Karpas-422 (cell line): ENCODE measurements around the gene MEF2A. TPM values are rescaled to one million over a fixed set of nuclear protein-coding genes. Genes with fewer than 3 reads are reported as not detected.

Source experiments
- DNase-seq: peaks from one replicate; pipeline ENCODE4 v3.0.0-alpha.2; 2015
- H2AFZ ChIP-seq: fragments of 200-600 bp; sonication (generic); 2 replicates; pipeline ENCODE4 v1.6.1; 2014; ENCODE audit warnings: antibody characterized with exemption, low read length, mixed read lengths
- H3K27ac ChIP-seq: fragments of 200-600 bp; sonication (generic); 2 replicates; pipeline ENCODE4 v1.5.1; 2014; ENCODE audit warnings: mild to moderate bottlenecking, low read length, moderate library complexity
- H3K27me3 ChIP-seq: fragments of 200-600 bp; sonication (generic); 2 replicates; pipeline ENCODE4 v1.6.1; 2014; ENCODE audit warnings: low read length, mixed read lengths
- H3K36me3 ChIP-seq: fragments of 200-600 bp; sonication (generic); 2 replicates; pipeline ENCODE4 v1.6.1; 2014; ENCODE audit warnings: low read length, mixed read lengths; ENCODE audit not compliant: insufficient read depth
- H3K4me1 ChIP-seq: fragments of 200-600 bp; sonication (generic); 2 replicates; pipeline ENCODE4 v1.6.1; 2014; ENCODE audit warnings: mild to moderate bottlenecking, low read length, mixed read lengths
- H3K4me2 ChIP-seq: fragments of 200-600 bp; sonication (generic); 2 replicates; pipeline ENCODE4 v1.6.1; 2014; ENCODE audit warnings: low read length, low read depth, mild to moderate bottlenecking; ENCODE audit not compliant: poor library complexity, severe bottlenecking
- H3K4me3 ChIP-seq: fragments of 200-600 bp; sonication (generic); 2 replicates; pipeline ENCODE4 v1.5.1; 2014; ENCODE audit warnings: mild to moderate bottlenecking, antibody characterized with exemption, low read length, mixed read lengths
- H3K79me2 ChIP-seq: fragments of 200-600 bp; sonication (generic); 2 replicates; pipeline ENCODE4 v1.6.1; 2014; ENCODE audit warnings: mild to moderate bottlenecking, low read length, mixed read lengths
- H3K9ac ChIP-seq: fragments of 200-600 bp; sonication (generic); 2 replicates; pipeline ENCODE4 v1.6.0; 2014; ENCODE audit warnings: low read length
- H3K9me2 ChIP-seq: fragments of 200-600 bp; sonication (generic), shearing (Covaris generic); replicated peaks from 2 replicates; pipeline ENCODE4 v1.6.0; 2014; ENCODE audit warnings: mild to moderate bottlenecking, low read length, moderate library complexity; ENCODE audit not compliant: insufficient read depth
- H3K9me3 ChIP-seq: fragments of 300-700, 200-600 bp; sonication (generic); 2 replicates; pipeline ENCODE4 v1.6.1; 2014; ENCODE audit warnings: low read length, mixed read lengths
- H4K20me1 ChIP-seq: fragments of 200-600 bp; sonication (generic); 2 replicates; pipeline ENCODE4 v1.6.1; 2014; ENCODE audit warnings: mild to moderate bottlenecking, antibody characterized with exemption, low read length, low read depth; ENCODE audit not compliant: insufficient read depth
- total RNA-seq: library from RNA; depleted of rRNA; stranded (reverse); fragments of >200 nt; shearing (Covaris generic); gene quantifications from 2 replicates; pipeline ENCODE4 v1.2.3, GENCODE V29; 2014; ENCODE audit warnings: low replicate concordance

The MEF2A gene
- total RNA-seq, 1 experiment from 2014 or later = 144 TPM

DNA sequence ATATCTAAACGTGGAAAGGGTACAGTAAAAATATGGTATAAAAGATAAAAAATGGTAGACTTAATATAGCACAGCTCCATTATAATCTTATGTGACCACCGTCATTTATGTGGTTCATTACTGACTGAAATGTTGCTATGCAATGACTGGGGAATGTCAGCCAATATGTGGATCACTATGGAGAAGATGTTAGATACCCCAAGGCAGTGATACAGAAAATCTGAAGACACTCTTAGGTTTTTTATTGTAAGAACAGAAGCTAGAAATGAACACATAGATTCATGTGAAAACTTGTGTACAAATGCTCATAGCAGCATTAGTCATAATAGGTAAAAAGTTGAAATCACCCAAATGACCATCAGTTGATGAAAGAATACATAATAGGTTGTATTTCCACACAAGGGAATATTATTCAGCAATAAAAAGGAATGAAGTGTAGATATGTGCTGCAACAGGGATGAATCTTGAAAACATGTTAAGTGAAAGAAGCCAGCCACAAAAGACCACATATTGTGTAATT is 18.4 kb downstream of the MEF2A start:
- Histone ChIP-seq H3K36me3 (peaks cover 60% of the 10 kb centered on the region), H3K4me3 (no peak overlapping the region), H3K27me3 (no peaks in the 10 kb centered on the region), H3K27ac (no peak overlapping the region), H4K20me1 (peaks cover 13% of the 10 kb centered on the region; the same call in 1 of the 2 replicates), H3K79me2 (peaks cover 100% of the 10 kb centered on the region), H3K4me2 (no peak overlapping the region), H3K9me2 (no peaks in the 10 kb centered on the region), H2AFZ (no peak overlapping the region), H3K9ac (no peak overlapping the region), H3K9me3 (peaks cover 25% of the 10 kb centered on the region), H3K4me1 (peaks cover 4% of the 10 kb centered on the region; the same call in 1 of the 2 replicates)
- no peak for DNase-seq

DNA sequence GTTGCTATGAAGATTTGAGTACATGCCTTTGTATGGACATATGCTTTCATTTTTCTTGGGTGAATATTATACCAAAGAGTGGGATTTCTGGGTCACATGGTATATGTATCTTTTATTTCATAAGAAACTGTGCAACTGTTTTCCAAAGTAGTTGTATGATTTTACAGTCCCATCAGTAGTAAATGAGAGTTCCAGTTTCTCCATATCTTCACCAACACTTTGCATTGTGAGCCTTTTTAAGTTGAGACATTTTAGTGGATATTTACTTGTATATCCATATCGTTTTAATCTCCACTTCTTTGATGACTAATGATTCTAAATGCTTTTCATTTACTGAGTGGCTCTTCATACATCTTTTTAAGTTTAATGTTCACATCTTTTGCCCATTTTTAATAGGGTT is 20.3 kb downstream of the MEF2A start:
- H3K4me2 ChIP-seq = no peak overlapping the region
- peaks cover 100% of the 10 kb centered on the region for H3K79me2 ChIP-seq
- H3K4me3 ChIP-seq = no peak overlapping the region
- H3K4me1 ChIP-seq = peaks cover 4% of the 10 kb centered on the region; the same call in 1 of the 2 replicates
- peaks cover 27% of the 10 kb centered on the region for H3K9me3 ChIP-seq
- H4K20me1 ChIP-seq = peaks cover 5% of the 10 kb centered on the region; the same call in 1 of the 2 replicates
- no peak overlapping the region for H3K27ac ChIP-seq
- no peak overlapping the region for H3K9ac ChIP-seq
- H3K27me3 ChIP-seq = no peaks in the 10 kb centered on the region
- DNase-seq = no peak
- no peaks in the 10 kb centered on the region for H3K9me2 ChIP-seq
- peaks cover 67% of the 10 kb centered on the region for H3K36me3 ChIP-seq
- H2AFZ ChIP-seq = no peak overlapping the region

DNA sequence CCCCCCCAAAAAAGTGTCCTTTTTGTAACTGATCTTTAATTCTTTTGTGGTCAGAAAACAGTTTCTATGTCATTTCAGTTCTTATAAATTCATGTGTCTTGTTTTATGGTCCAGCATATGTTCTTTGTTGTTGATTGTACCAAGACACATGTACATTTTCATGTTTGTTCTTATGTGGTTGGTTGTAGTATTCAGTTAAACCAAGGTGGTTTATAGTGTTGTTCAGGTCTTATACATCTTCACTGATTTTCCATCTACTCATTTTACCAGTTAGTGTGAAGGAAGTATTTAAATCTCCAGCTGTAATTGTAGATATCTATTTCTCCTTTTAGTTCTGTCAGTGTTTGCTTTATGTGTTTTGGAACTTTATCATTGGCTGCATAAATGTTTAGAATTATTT is 24.0 kb downstream of the MEF2A start:
- no peaks in the 10 kb centered on the region for H3K27me3 ChIP-seq
- no peak overlapping the region for H3K9ac ChIP-seq

DNA sequence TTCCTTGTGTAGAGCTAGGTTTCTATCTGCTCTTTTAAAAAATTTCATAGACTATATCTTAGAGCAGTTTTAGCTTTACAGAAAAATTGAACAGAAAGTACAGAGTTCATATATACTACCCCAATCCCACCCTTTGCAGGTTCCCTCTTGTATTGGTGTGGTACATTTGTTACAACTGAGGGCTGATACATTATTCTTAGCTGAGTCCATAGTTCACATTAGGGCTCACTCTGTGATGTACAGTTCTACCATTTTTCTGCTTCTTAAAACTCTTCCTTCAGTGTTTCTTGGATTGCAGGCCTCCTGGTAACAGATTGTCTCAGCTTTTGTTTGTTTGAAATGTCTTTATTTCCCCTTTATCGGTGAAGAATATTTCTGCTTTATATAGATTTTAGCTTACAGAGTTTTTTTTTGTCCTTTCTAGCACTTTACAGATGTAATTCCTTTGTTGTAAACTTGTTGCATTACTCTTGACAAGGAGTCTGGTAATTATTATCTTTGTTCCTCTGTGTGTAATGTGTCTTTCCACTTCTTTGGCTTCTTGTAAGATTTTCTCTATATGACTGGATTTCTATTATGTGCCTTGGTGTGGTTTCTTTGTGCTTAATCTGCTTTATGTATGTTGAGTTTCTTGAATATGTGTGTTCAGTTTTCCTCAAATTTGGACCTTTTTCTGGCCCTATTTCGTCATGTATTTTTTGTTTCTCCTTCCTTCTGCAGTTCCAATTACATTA is 25.3 kb downstream of the MEF2A start:
- Histone ChIP-seq H3K9me3 (peaks cover 38% of the 10 kb centered on the region), H2AFZ (no peak overlapping the region), H3K36me3 (peaks cover 73% of the 10 kb centered on the region), H3K4me3 (no peak overlapping the region), H3K79me2 (peaks cover 100% of the 10 kb centered on the region), H3K27me3 (no peaks in the 10 kb centered on the region), H3K4me1 (no peaks in the 10 kb centered on the region), H3K4me2 (no peak overlapping the region), H4K20me1 (no peaks in the 10 kb centered on the region), H3K9me2 (no peaks in the 10 kb centered on the region), H3K27ac (no peak overlapping the region; the same call in 1 of the 2 replicates), H3K9ac (no peak overlapping the region)
- DNase-seq = no peak

More for the DNA sequence above, 24.0 kb downstream of the MEF2A start:
- no peaks in the 10 kb centered on the region for H3K9me2 ChIP-seq
- no peak for DNase-seq
- H2AFZ ChIP-seq = no peak overlapping the region
- peaks cover 33% of the 10 kb centered on the region for H3K9me3 ChIP-seq
- H4K20me1 ChIP-seq = no peaks in the 10 kb centered on the region
- no peak overlapping the region for H3K27ac ChIP-seq
- peaks cover 73% of the 10 kb centered on the region for H3K36me3 ChIP-seq
- no peak overlapping the region for H3K4me3 ChIP-seq
- H3K4me2 ChIP-seq = no peak overlapping the region
- peaks cover 100% of the 10 kb centered on the region for H3K79me2 ChIP-seq
- no peaks in the 10 kb centered on the region for H3K4me1 ChIP-seq

DNA sequence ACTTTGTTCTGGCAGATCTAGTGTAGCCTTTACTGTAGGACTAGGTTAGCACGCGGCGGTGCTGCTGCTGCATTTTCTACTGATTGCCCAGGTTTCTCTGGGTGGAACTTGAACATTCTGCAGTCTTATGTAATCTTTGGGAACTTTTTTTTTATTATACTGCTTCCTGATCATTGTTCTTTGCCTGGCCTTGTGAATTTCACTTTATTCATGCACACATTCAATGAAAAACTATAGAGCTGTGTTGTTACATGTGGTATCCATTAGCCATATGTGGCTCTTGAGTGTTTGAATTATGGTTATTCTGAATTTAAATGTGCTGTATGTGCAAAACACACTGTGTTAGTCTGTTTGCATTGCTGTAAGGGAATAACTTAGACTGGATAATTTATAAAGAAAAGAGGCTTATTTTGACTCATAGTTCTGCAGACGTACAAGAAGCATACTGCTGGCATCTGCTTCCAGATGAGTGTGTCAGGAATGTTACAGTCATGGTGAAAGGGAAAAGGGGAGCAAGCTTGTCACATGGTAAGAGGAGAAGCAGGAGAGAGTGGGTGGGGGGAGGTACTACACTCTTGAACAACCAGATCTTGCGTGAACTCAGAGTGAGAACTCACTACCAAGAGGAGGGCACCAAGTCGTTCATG is 26.5 kb downstream of the MEF2A start:
- Histone ChIP-seq H3K4me3 (no peak overlapping the region), H3K9ac (no peak overlapping the region), H4K20me1 (no peaks in the 10 kb centered on the region), H3K4me2 (no peak overlapping the region), H3K9me2 (no peaks in the 10 kb centered on the region), H3K27me3 (no peaks in the 10 kb centered on the region), H3K9me3 (peaks cover 37% of the 10 kb centered on the region), H3K27ac (no peak overlapping the region), H3K4me1 (no peaks in the 10 kb centered on the region), H2AFZ (no peak overlapping the region), H3K36me3 (peaks cover 75% of the 10 kb centered on the region), H3K79me2 (peaks cover 100% of the 10 kb centered on the region)
- DNase-seq = no peak

DNA sequence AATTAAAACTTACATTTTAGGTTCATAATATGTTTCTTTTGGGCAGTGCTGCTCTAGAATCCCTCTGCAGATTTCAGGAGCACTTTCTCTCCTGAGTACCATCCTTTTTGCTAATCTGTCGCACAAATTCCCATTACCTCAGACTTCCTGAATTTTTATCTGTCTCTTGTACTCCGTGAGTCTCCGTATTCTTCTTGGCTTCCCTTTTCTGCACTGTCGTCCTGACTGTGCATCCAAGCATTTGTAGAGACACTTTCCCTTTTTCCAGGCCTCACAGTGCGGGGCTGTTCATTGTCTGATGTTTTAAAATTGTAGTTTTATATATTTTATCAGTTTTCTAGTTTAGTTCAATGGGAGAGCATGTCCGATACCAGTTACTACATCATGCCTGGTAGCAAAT is 27.3 kb downstream of the MEF2A start:
- no peak overlapping the region for H3K27ac ChIP-seq
- H3K79me2 ChIP-seq = peaks cover 99% of the 10 kb centered on the region
- no peak overlapping the region for H2AFZ ChIP-seq
- peaks cover 37% of the 10 kb centered on the region for H3K9me3 ChIP-seq
- DNase-seq = no peak
- no peaks in the 10 kb centered on the region for H3K9me2 ChIP-seq
- H3K4me3 ChIP-seq = no peak overlapping the region
- H3K9ac ChIP-seq = no peak overlapping the region
- H3K4me2 ChIP-seq = no peak overlapping the region
- no peaks in the 10 kb centered on the region for H4K20me1 ChIP-seq
- H3K27me3 ChIP-seq = no peaks in the 10 kb centered on the region
- H3K4me1 ChIP-seq = no peaks in the 10 kb centered on the region
- peaks cover 78% of the 10 kb centered on the region for H3K36me3 ChIP-seq

DNA sequence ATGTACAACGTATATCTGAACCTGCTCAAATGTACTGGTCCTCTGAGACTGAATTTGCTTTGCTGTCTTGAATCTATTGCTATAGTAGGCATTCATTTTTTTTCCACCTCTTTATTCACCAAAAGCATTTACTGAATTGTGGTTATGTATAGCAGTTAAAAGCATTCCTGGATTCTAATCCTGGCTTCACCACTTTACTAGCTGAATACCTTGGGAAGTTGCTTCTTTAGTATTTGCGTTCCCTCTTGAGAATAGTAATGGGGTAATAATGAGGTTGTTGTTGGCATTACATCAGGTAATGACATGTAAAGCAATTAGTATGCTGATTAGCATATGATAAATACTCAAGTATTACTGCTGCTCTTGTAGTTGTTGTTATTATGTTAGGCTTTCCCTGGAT is 29.1 kb downstream of the MEF2A start:
- H3K9me2 ChIP-seq = no peaks in the 10 kb centered on the region

DNA sequence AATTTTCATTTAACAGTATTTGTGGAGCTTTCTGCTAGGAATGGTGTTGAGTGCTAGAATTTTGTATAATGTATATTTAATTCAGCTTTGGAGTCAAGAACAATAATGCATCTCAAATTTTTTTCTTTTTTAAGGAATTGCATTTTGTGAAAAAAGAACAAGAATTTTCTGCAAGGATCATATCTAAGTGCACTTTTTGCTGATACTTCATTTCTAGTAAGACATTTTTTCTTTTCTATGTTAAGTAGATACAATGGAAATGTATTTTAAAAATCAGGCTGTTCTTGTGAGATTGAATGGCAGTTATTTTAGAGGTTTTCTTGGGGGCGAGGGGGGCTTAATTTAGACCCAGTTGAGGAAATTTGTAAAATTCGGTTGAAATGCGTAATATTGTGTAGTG is 32.5 kb downstream of the MEF2A start:
- Histone ChIP-seq H3K4me3 (no peak overlapping the region), H3K4me2 (no peak overlapping the region), H3K4me1 (peaks cover 5% of the 10 kb centered on the region), H2AFZ (no peak overlapping the region), H3K79me2 (peaks cover 99% of the 10 kb centered on the region), H3K36me3 (peaks cover 71% of the 10 kb centered on the region), H4K20me1 (no peaks in the 10 kb centered on the region; the same call in 1 of the 2 replicates), H3K9me2 (no peaks in the 10 kb centered on the region), H3K9ac (no peak overlapping the region), H3K27ac (no peak overlapping the region), H3K9me3 (peaks cover 24% of the 10 kb centered on the region), H3K27me3 (no peaks in the 10 kb centered on the region)
- DNase-seq = no peak

More for the DNA sequence above, 29.1 kb downstream of the MEF2A start:
- no peak overlapping the region for H3K4me3 ChIP-seq
- no peak overlapping the region for H3K27ac ChIP-seq
- no peaks in the 10 kb centered on the region for H3K27me3 ChIP-seq
- no peaks in the 10 kb centered on the region for H3K4me1 ChIP-seq
- peaks cover 99% of the 10 kb centered on the region for H3K79me2 ChIP-seq
- peaks cover 86% of the 10 kb centered on the region for H3K36me3 ChIP-seq
- H2AFZ ChIP-seq = no peak overlapping the region
- H3K9me3 ChIP-seq = peaks cover 37% of the 10 kb centered on the region
- no peak overlapping the region for H3K4me2 ChIP-seq
- H3K9ac ChIP-seq = no peak overlapping the region
- DNase-seq = no peak
- H4K20me1 ChIP-seq = no peaks in the 10 kb centered on the region
